SK-N-SH treated with all-trans-retinoic acid at 6 μM for 48 hours (cell line): ENCODE measurements around the gene ST13.
"Not testable (repeated sequence)": the region's sequence is repeated elsewhere in the genome, so short reads cannot be mapped to it uniquely, and the experiment has no call there.

Experiments used
- ATAC-seq: fragments of 200-7000 bp; cut with Tn5 transposase; 3 replicates; pipeline ENCODE4 v1.9.1; 2020; ENCODE audit warnings: mild to moderate bottlenecking, moderate library complexity
- ARNTL ChIP-seq: fragments of 450-650 bp; formaldehyde crosslinking; IDR thresholded peaks from 2 replicates; pipeline ENCODE4 v1.5.0; 2020; ENCODE audit warnings: low read depth, mild to moderate bottlenecking, moderate library complexity, borderline replicate concordance
- BACH2 ChIP-seq: fragments of 250-450 bp; sonication (Bioruptor Pico); IDR thresholded peaks from 2 replicates; pipeline ENCODE4 v1.9.0; 2021; ENCODE audit warnings: mild to moderate bottlenecking, borderline replicate concordance
- CREB5 ChIP-seq: fragments of 250-450 bp; sonication (Bioruptor Pico); IDR thresholded peaks from 2 replicates; pipeline ENCODE4 v1.5.1; 2020; ENCODE audit warnings: low read depth, mild to moderate bottlenecking, moderate library complexity
- CSDC2 ChIP-seq: fragments of 250-450 bp; sonication (Bioruptor Pico); IDR thresholded peaks from 2 replicates; pipeline ENCODE4 v1.5.0; 2020; ENCODE audit warnings: mild to moderate bottlenecking, moderate library complexity
- CSRNP3 ChIP-seq: fragments of 250-450 bp; sonication (Bioruptor Pico); IDR thresholded peaks from 2 replicates; pipeline ENCODE4 v1.5.1; 2021; ENCODE audit warnings: mild to moderate bottlenecking, moderate library complexity
- GLIS3 ChIP-seq: fragments of 250-450 bp; sonication (Bioruptor Pico); IDR thresholded peaks from 2 replicates; pipeline ENCODE4 v1.5.0; 2020; ENCODE audit warnings: mild to moderate bottlenecking, moderate library complexity
- ISL1 ChIP-seq: fragments of 250-450 bp; sonication (Bioruptor Pico); IDR thresholded peaks from 2 replicates; pipeline ENCODE4 v2.1.2; 2022; ENCODE audit warnings: mild to moderate bottlenecking, moderate library complexity
- OSR1 ChIP-seq: fragments of 250-450 bp; sonication (Bioruptor Pico); IDR thresholded peaks from 2 replicates; pipeline ENCODE4 v1.8.0; 2022; ENCODE audit warnings: moderate library complexity, mild to moderate bottlenecking, inconsistent platforms
- PATZ1 ChIP-seq: fragments of 250-450 bp; sonication (Bioruptor Pico); IDR thresholded peaks from 2 replicates; pipeline ENCODE4 v1.8.0; 2020; ENCODE audit warnings: mild to moderate bottlenecking, moderate library complexity, borderline replicate concordance
- POU6F1 ChIP-seq: fragments of 250-450 bp; sonication (Bioruptor Pico); IDR thresholded peaks from 2 replicates; pipeline ENCODE4 v1.8.0; 2021; ENCODE audit warnings: low read depth, mild to moderate bottlenecking, moderate library complexity, borderline replicate concordance
- PPARA ChIP-seq: fragments of 250-450 bp; sonication (Bioruptor Pico); IDR thresholded peaks from 2 replicates; pipeline ENCODE4 v1.5.0; 2020; ENCODE audit warnings: mild to moderate bottlenecking, borderline replicate concordance
- SNAI2 ChIP-seq: fragments of 250-450 bp; sonication (Bioruptor Pico); IDR thresholded peaks from 2 replicates; pipeline ENCODE4 v1.5.0; 2020; ENCODE audit warnings: mild to moderate bottlenecking, moderate library complexity
- TCF4 ChIP-seq: fragments of 250-450 bp; sonication (Bioruptor Pico); IDR thresholded peaks from 2 replicates; pipeline ENCODE4 v1.8.0; 2021; ENCODE audit warnings: mild to moderate bottlenecking, moderate library complexity, borderline replicate concordance
- TOX ChIP-seq: fragments of 250-450 bp; sonication (Bioruptor Pico); IDR thresholded peaks from 2 replicates; pipeline ENCODE4 v1.8.0; 2021; ENCODE audit warnings: mild to moderate bottlenecking, moderate library complexity, borderline replicate concordance
- TSHZ2 ChIP-seq: fragments of 250-450 bp; sonication (Bioruptor Pico); IDR thresholded peaks from 2 replicates; pipeline ENCODE4 v1.5.0; 2020; ENCODE audit warnings: mild to moderate bottlenecking, moderate library complexity
- ZC3H10 ChIP-seq: fragments of 250-450 bp; sonication (Bioruptor Pico); IDR thresholded peaks from 2 replicates; pipeline ENCODE4 v1.5.1; 2021; ENCODE audit warnings: mild to moderate bottlenecking, moderate library complexity
- ZFP3 ChIP-seq: fragments of 250-450 bp; sonication (Bioruptor Pico); IDR thresholded peaks from 2 replicates; pipeline ENCODE4 v1.5.0; 2020; ENCODE audit warnings: mild to moderate bottlenecking, moderate library complexity
- ZNF565 ChIP-seq: fragments of 450-650 bp; formaldehyde crosslinking; conservative IDR thresholded peaks from 2 replicates; pipeline ENCODE4 v1.5.0; 2020; ENCODE audit warnings: low read depth, mild to moderate bottlenecking, moderate library complexity
- ZNF70 ChIP-seq: fragments of 450-650 bp; formaldehyde crosslinking; IDR thresholded peaks from 2 replicates; pipeline ENCODE4 v1.5.0; 2020; ENCODE audit warnings: mild to moderate bottlenecking, moderate library complexity
- ZNF8 ChIP-seq: fragments of 450-650 bp; formaldehyde crosslinking; IDR thresholded peaks from 2 replicates; pipeline ENCODE4 v1.5.0; 2020; ENCODE audit warnings: mild to moderate bottlenecking, moderate library complexity

The ST13 gene

GRCh38 chr22:40868379-40868778 is 11.9 kb upstream of the ST13 start:
- ATAC-seq: not testable (repeated sequence)

GRCh38 chr22:40867109-40867508 is 10.7 kb upstream of the ST13 start:
- no peak for TF ChIP-seq CSRNP3
- TF ChIP-seq CSDC2 (CRISPR knock-in tag): no peak
- no peak for TF ChIP-seq GLIS3
- TF ChIP-seq TOX: no peak
- TF ChIP-seq ZC3H10: no peak
- no peak for TF ChIP-seq SNAI2
- TF ChIP-seq ZNF70: no peak
- TF ChIP-seq ARNTL (CRISPR knock-in tag): no peak
- no peak for TF ChIP-seq OSR1 (CRISPR knock-in tag)
- TF ChIP-seq PATZ1 (CRISPR knock-in tag): no peak
- no peak for TF ChIP-seq CREB5
- no peak for TF ChIP-seq ZNF8 (CRISPR knock-in tag)
- no peak for ATAC-seq

GRCh38 chr22:40862537-40862936 is 6.1 kb upstream of the ST13 start:
- TF ChIP-seq TSHZ2 (no peak), ZFP3 (CRISPR knock-in tag) (no peak), BACH2 (CRISPR knock-in tag) (no peak), ISL1 (CRISPR knock-in tag) (no peak), POU6F1 (CRISPR knock-in tag) (no peak), ARNTL (CRISPR knock-in tag) (no peak), SNAI2 (no peak), CSDC2 (CRISPR knock-in tag) (no peak), PATZ1 (CRISPR knock-in tag) (no peak), PPARA (CRISPR knock-in tag) (no peak), TCF4 (CRISPR knock-in tag) (no peak), ZNF565 (CRISPR knock-in tag) (no peak)
- ATAC-seq: no peak
